AG09319 (cell line): ENCODE measurements around the gene ACTL7B.
"Not testable (repeated sequence)": the region's sequence is repeated elsewhere in the genome, so short reads cannot be mapped to it uniquely, and the experiment has no call there.

Source experiments
- DNase-seq: peaks from one replicate; pipeline ENCODE4 v3.0.0-alpha.2; 2010; ENCODE audit warnings: low read depth; ENCODE audit errors: extremely low read depth
- TF ChIP-seq, protein P1 (sequence below): IDR thresholded peaks from 2 replicates; pipeline ENCODE4 v1.5.1; 2011; ENCODE audit warnings: low read depth, mild to moderate bottlenecking, inconsistent platforms, low read length, moderate library complexity

The ACTL7B gene, protein sequence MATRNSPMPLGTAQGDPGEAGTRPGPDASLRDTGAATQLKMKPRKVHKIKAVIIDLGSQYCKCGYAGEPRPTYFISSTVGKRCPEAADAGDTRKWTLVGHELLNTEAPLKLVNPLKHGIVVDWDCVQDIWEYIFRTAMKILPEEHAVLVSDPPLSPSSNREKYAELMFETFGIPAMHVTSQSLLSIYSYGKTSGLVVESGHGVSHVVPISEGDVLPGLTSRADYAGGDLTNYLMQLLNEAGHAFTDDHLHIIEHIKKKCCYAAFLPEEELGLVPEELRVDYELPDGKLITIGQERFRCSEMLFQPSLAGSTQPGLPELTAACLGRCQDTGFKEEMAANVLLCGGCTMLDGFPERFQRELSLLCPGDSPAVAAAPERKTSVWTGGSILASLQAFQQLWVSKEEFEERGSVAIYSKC

DNA sequence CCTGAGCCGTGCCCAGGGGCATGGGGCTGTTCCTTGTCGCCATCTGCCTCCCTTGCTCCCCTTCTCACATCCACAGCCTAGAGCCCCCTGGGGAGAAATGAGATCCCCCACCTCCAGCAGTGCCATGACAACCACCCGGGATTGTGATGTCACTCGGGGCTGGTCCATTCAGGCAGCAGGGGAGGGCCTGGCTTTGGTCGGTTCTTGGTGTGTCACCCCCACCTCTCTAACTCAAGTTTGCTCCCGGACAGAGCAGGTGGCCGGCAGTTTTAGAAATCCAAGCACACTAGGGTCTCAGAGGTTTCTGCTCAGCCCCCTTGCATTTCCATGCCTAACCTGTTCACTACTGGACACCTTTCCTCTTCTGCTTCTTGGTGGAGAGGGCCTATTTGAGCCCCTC is at the start of gene ACTL7B:
TSS of gene ACTL7B (minus strand) at position 99 of the 400 bp plus-strand sequence. CDS start at position 43, 56 bp downstream.
- TF ChIP-seq, protein P1, sequence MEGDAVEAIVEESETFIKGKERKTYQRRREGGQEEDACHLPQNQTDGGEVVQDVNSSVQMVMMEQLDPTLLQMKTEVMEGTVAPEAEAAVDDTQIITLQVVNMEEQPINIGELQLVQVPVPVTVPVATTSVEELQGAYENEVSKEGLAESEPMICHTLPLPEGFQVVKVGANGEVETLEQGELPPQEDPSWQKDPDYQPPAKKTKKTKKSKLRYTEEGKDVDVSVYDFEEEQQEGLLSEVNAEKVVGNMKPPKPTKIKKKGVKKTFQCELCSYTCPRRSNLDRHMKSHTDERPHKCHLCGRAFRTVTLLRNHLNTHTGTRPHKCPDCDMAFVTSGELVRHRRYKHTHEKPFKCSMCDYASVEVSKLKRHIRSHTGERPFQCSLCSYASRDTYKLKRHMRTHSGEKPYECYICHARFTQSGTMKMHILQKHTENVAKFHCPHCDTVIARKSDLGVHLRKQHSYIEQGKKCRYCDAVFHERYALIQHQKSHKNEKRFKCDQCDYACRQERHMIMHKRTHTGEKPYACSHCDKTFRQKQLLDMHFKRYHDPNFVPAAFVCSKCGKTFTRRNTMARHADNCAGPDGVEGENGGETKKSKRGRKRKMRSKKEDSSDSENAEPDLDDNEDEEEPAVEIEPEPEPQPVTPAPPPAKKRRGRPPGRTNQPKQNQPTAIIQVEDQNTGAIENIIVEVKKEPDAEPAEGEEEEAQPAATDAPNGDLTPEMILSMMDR, result no peak
- DNase-seq, result no peak

DNA sequence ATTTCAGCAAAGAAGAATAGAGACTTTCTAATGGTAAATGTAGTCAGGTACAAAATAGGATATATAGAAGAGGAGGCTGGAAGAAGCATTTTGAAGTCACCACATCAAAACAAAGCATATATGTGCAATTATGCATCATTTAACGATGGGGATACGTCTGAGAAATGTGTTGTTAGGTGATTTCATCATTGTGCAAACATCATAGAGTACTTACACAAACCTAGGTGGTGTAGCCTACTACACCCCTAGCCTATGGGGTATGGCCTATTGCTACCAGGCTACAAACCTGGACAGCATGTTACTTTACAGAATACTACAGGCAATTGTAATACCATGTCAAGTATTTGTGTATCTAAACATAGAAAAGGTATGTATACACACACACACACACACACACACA is 49.7 kb upstream of the ACTL7B start:
- DNase-seq, result no peak
- TF ChIP-seq, protein P1, result no peak

DNA sequence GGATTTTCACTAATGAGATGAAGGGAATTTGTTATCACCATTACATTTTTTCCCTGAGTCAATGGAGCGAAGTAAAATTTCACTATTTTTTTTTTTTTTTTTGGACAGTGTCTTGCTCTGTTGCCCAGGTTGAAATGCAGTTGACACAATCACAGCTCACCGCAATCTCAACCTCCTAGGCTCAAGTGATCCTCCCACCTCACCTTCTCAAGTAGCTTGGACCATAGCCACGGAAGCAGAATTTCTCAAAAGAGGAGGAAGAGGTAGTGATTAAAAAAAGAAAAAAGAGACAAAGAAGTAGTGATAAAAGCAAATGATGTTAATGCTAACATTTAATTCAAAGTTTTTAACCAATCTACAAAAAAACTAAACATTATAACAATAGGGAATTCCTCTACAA is 48.4 kb upstream of the ACTL7B start:
- TF ChIP-seq, protein P1, result no peak

DNA sequence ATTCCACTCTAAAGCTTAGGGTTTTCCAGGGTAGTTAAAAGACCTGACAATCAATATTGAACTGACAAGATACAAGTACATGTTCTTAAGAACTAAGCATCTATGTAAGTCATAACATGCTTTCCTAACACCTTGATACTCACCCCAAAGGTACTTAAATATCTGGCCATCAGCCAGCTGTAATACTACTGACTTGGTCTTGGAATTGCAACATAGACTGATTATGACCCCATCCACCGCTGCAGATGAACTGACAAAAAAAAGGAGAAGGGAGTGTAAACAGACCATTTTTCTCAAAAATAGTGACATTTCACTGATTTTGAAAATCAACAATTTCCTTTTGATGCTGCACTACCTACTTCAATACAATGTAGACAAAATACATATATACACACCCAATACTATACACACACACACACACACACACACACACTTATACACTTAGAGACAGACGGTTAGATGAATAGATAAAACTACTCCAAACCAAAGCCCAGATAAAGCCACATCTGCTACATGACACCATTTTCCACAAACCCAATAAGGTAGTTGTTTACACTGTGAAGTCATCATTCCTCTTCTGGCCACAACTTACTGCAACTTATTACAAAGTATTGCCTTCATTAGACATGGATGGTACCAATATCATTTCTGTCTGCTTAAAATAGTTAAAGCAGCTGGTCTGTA is 47.8 kb upstream of the ACTL7B start:
- DNase-seq, result no peak
- TF ChIP-seq, protein P1, result no peak

More for the DNA sequence above, 48.4 kb upstream of the ACTL7B start:
- no peak for DNase-seq

DNA sequence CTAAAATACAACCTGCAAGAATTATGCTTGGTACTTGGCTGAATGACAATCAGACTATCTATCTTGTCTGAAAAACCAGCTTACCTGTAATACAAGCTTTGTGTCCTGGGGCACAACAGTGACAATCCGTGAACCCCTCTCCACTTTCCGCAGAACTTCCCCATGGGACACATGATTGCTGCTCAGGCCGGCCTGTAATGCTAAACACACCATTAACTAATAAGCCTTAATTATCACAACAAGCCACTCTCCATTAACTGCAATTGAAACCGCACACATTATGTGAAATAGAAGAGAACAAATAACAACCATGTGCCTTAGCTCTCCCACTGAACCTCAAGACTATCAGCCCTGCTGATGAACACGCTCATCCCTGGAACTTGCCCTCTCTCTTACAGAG is 44.4 kb upstream of the ACTL7B start:
- no peak for DNase-seq
- TF ChIP-seq, protein P1, result no peak

DNA sequence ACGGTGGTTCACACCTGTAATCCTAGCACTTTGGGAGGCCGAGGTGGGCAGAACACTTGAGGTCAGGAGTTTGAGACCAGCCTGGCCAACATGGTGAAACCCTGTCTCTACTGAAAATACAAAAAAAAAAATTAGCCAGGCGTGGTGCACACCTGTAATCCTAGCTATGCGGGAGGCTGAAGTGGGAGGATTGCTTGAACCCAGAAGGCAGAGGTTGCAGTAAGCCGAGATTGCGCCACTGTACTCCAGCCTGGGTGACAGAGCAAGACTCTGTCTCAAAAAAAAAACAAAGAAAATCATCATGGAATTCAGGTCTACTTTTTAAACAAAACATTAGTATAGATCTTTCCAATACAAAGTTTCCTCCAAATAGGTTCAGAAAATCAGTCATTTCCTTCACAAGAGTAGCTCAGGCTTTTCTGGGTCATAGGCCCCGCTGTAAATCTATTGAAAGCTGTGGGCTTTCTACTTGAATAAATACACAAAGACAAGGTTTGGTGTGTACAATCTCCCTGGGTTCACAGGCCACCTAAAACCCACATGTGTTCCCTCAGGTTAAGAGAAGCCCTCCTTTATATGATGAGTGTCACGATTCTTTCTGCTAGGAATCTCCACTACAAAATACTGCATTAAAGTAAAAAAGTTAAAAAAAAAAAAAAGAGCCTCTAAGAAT is 43.4 kb upstream of the ACTL7B start:
- not testable (repeated sequence) for DNase-seq

DNA sequence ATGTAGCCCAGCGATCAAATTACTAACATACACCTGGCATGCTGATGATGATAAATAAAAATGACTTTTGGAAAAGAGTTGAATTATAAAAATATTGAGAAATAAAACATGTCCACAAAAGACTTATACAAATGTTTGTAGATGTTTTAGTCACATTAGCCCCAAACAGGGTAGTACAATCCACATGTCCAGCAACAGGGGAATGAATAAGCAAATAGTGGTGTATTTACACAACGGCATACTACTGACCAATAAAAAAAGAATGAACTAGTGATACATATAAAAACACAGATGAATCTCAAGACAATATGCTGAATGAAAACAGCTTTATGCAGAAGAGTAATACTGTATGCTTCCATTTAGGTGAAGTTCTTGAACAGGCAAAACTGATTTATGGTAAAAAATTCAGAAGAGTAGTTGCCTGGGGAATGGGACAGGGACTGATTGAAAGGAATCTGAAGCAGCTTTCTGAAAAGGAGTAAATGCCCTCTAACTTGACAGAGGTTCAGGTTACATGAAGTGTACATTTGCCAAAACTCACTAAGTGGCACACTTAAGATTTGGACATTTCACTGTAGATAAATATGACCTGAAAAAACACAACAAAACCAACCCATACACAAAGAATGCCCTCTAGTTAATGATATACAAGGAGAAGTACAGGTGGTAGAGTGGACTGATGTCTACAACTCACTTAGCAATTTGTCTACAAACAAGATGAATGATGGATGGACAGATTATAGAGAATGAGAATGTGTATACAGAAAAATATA is 41.7 kb upstream of the ACTL7B start:
- no peak for DNase-seq
- TF ChIP-seq, protein P1, result no peak
